ENCODE results near the gene MSRB3.

The MSRB3 gene

GRCh38 chr12:65327207-65328076 is 49.0 kb downstream of the MSRB3 start:
- no peak for DNase-seq

- no peak for DNase-seq
Measured at GRCh38 chr12:65329721-65330120, 51.2 kb downstream of the MSRB3 start.

GRCh38 chr12:65330331-65330730 is 51.8 kb downstream of the MSRB3 start:
- no peak for DNase-seq

- no peak for DNase-seq
Measured at GRCh38 chr12:65331456-65331855, 53.0 kb downstream of the MSRB3 start.

DNA sequence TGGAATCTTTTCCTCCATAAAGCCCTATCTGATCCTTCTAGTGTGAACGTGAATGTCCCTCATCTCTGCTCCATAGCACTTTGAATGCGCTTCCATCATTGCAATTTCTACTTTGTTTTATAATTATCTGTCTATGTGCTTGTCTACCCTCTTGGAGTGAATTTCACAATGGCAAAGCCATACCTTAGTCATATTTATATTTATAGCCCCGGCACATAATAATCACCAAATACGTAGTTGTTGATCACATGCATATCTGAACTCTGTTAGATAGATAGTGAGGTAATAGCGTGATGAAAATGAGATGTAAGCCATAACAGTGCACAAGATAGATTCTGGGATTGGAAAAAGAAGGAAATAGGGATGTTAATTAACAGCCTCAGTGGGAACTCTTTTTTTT is 55.2 kb downstream of the MSRB3 start:
- DNase-seq = no peak

DNA sequence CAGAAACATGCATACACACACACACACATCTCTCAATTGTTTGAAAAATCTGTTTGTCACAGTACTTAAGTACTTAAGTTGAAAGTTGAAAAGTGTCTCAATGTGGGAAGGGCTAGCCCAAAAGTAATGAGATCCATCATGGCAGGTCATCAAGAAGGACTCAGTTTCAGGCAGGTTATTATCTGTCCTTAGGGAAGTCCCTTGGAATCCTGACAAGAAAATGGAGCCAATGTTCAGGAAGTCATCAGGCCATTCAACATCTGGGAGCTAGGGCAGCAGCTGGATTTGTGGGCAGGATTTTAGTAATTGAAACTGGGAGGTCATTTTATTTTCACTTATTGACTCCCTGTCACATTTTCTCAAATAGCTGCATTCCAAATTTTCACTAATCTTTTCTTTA is 56.0 kb downstream of the MSRB3 start:
- no peak for DNase-seq

GRCh38 chr12:65335021-65335714 is 56.7 kb downstream of the MSRB3 start:
- no peak for DNase-seq

DNA sequence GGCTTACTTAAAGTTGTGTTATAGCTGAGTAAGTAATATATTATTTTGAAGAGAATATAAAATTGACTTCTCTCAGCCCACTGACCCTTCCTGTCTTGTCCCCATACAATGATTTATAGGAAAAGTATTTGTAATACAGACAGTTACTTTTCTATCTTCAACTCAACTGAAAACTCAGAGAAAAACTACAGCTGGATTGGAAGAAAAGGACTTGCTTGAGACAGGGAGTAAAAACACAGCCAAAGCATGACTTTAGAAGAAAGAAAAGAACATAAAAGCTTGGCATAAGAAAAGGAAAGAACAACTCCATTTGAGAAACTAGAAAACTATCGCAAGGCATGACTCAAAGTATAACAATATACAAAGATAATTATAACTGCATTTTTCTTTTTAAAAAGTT is 57.5 kb downstream of the MSRB3 start:
- no peak for DNase-seq

DNA sequence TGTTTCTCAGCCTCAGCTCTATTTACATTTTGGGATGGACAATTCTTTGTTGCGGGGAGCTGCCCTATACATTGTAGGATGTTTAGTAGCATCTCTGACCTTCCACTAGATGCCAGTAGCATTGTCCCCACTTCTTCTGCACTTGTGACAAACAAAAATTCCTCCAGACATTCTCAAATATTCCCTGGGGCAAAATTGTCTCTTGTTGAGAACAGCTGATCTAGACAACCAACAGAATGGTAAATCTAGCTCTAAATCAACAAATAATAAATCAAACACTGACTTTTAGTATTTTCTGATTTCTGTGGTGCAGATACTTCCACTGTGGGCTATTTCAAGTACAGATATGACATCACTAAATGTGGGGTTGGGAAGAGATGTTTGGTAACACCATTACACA is 60.7 kb downstream of the MSRB3 start:
- DNase-seq = no peak

- no peak for DNase-seq
Measured at GRCh38 chr12:65343230-65343629, 64.7 kb downstream of the MSRB3 start.

DNA sequence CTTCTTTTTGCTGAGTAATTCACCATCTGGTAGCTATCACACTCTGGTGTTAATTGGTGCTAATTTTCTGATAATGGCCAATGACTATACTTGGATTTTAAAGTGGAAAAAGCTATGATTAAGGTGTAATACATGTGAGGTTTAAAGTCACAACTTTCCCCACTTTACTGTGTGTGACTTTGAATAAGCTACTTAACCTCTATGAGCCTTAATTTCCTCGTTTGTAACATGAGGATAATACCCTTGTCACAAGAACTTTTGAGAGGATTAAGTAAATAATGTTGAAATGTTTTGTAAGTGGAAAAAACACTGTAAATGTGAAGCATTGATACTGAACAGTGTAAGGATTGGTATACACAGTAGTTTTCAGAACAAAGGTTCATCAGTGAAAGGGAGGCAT is 65.3 kb downstream of the MSRB3 start:
- no peak for DNase-seq

- no peak for DNase-seq
Measured at GRCh38 chr12:65355461-65355860, 77.0 kb downstream of the MSRB3 start.

DNA sequence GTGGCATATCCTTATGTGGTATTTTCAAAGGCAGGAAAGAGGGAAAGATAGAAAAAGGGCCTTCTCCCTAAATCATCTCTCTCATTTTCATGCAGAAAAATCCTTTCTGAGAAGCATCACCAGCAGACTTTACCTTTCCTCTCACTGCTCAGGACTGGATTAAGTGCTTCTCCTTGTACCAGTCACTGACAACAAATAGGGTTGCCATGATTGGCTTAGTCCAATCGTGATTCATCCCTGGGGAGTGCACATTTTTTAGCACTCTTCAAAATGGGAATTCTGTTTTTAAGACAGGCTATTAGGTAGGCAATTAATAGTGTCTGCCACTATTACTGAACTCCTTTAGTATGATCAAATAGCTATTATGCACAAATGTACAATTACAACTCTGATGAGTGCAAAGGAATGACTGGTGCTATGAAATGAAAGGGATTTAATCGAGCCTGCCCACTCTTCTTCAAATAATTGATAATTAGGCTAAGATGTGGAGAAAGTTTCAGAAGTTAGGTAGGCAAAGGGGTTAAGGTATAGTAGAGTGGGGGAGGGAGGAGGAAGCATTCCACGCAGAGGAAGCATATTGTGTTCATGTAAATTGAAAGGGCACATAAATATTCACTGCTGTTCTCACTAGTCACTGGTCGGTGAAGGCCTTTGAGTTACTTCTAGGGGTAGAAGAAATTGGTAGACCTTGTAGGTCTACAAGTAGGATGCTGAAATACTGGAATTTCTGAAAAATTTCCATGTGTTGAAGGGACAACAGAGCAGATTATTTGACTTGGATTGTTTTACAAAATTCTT is 84.0 kb downstream of the MSRB3 start:
- DNase-seq = no peak

DNA sequence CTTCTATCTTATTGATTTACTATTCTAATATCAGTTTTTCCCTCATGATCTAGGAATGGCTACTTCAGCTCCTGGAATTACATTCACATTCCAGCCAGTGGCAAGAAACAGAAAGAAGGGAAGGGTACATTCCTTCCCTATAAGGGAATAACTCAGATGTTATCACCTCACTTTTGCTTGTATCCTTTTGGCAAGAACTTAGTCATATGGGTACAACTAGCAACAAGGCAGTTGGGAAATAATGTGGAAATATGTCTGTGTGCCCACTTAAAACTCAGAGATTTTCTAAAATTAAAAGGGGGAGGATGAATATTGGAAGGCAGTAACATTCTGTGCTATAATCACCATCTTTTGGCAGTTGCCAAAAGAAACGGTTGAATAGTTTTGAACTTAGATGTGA is 85.6 kb downstream of the MSRB3 start:
- DNase-seq = no peak

DNA sequence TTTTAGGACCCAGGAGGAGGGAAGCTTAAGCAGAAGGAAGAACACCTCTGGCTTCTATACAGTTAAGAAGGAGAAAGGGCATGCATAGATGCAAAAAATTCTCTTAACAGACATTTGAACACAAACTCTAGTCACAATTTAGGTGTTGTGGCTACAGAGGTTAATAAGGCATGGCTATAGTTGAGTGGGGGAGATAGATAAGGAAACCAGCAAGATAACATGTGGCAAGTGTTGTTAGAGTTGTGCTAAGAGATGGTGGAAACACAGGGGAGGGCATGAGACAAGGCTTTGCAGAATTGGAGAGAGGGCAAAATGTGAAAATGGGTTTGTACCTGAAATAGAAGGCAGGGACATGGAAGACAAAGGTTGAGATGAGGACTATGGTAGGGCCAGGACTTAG is 88.9 kb downstream of the MSRB3 start:
- DNase-seq = no peak

- DNase-seq = no peak
Measured at GRCh38 chr12:65368055-65368454, 89.6 kb downstream of the MSRB3 start.

GRCh38 chr12:65372574-65372973 is 94.1 kb downstream of the MSRB3 start:
- DNase-seq = no peak

GRCh38 chr12:65384240-65384639 is 105.8 kb downstream of the MSRB3 start:
- no peak for DNase-seq

GRCh38 chr12:65387396-65387795 is 108.9 kb downstream of the MSRB3 start:
- DNase-seq = no peak

- no peak for DNase-seq
Measured at GRCh38 chr12:65389436-65389835, 111.0 kb downstream of the MSRB3 start.

- DNase-seq = no peak
Measured at GRCh38 chr12:65391711-65392110, 113.2 kb downstream of the MSRB3 start.

DNA sequence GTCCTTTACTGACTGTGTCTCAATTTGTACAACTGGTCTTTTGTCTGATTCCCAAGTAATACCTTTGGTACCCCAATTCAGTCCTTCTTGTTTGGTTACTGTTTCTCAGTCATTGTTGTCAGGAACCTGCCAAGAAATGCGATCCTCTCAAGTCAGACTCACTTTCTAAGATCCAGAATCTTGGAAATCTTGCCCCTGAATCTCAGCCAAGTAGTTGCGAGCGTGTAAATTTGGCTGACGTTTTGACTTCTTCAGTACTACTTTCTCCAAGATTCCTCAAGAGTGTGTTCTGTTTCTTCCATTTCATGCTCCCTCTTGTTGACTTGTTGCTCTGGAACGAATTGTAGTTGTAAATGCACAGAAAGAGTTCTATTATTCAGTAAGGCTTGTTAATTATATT is 114.0 kb downstream of the MSRB3 start:
- no peak for DNase-seq

GRCh38 chr12:65403188-65403587 is 124.7 kb downstream of the MSRB3 start:
- DNase-seq = no peak
